NCI-H526 (cell line): ENCODE data around the gene IFNG.
"Not testable (repeated sequence)": the region's sequence is repeated elsewhere in the genome, so short reads cannot be mapped to it uniquely, and the experiment has no call there.

ENCODE experiments used
- DNase-seq, 2 experiments: peaks; one replicate each; lab custom pipeline; 2025; lab: John Stamatoyannopoulos, UW

The IFNG gene

DNA sequence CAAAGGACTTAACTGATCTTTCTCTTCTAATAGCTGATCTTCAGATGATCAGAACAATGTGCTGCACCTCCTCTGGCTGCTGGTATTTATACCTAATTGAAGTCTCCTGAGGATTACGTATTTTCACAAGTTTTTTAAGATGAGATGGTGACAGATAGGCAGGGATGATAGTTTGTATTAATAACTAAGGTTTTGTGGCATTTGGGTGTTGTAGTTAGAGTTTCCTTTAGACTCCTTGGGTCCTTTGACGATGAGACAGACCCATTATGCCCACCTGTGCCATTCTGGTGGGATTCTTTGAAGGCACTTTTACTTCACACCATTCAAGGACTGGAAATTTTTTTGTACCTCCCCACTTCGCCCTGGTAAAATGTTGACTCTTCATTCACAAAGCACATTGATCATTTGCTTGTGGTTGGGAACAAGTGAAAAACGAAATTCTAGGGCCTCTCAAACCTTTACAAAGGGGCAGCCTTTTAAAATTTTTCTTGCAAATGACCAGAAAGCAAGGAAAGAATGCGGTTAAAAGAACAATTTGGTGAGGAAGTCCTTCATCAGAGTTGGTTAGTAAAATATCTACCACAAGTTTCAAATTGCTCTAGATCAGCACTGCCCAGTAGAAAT, at the start of gene IFNG:
TSS of gene IFNG (minus strand) at position 60 of the 624 bp plus-strand sequence. CDS start 125 bp downstream, outside the sequence.
- no peak for DNase-seq

DNA sequence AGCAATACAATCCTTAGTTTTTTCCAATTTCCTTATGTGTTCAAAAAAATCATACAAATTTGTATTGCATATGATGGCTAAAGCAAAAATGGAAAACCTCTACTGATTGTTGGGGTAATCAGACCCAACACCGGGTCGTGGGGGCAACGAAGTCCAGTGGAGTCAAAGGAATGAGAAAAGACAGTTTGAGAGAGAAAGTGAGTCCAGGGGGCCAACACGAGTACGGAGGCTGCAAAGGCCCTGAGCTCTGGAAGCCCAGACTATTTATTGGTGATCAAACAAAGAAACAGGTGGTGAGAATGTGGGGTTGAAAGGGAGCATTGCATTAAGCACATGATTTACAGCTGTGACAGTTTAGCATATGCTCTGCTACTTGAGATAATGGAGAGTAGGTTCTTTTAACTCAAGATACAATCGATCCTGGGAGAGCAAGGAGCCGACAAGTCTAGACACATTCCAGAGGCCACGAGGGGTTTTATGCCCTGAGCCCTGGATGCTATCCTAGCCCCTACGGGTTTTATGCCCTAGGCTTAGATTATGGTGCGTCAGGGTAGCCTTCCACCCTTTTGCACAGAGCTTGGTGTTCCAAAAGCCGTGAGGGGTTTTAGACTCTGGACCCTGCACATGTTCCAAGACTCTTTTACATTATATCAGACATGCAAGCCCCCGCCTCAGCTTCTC, 49.6 kb upstream of the IFNG start:
- not testable (repeated sequence) for DNase-seq

DNA sequence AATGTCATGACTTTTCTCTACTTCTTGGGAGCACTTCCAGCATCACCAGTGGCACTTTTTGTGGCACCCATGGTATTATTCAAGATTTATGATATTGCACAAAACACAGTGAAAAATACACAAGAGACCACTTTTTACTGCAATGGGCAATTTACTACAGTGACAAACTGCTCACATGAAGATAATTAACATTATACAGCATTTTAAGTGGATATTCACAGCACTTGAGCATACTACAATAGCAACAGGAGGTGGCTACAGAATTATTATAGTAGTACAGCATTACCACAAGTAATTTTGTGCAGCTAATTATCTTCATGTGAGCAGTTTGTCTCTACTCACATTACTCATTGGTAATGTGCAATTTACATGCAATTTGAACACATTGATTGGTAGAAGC, 47.7 kb upstream of the IFNG start:
- no peak for DNase-seq

DNA sequence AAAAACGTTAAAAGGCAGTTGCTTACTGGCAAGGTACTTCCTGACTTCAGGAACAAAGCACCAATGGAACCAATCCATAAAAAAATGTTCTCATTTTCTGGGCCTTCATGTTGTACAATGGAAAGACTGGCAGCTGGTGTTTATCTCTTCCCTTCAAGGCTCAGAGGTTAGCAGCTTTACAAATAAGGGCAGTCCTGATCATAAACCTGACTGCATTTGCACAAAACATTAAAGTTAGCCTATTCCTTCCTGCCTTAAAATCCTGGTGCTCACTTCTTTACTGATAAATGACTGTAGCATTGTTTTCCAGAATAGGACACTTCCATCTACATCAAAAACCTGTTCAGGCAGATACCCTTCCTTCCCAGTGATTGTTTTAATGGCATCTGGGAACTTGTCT, 46.9 kb upstream of the IFNG start:
- no peak for DNase-seq

DNA sequence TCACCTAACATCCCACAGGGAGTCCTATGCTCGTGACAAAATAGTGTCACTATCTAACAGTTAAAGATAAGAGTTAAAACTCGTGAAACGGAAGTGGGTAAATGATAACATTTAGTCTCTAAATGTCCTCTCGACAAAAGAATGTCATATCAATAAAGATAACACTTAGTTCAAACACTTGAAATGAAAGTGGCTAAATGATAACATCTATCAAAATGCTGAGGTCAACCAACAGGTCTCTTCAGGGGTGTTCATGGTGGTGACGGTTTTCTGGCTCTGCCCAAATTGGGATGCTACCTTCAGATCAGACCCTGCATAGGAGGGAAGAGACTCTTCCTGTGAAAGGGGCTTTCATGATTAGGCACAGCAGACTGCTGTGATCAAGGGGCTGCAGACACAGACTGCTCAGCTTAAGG, 43.9 kb upstream of the IFNG start:
- DNase-seq, result no peak

DNA sequence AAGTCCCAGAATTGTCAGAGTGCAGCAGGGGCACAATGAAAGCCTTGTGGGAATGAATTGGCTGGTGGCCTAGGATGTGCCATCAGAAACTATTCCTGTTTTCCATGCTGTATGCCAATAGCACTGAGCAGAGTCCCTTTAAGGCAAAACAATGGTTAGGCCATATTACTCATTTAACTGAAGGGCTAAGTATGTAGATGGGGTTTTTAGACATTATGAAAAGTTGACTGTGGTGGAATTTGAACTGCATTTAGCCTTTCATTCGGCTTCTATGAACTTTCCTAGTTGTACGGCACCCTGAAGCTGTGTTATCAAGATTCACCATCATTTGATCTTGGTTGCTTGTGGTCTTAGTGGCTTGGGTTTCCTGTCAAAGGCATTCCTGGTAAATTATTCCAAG, 41.3 kb upstream of the IFNG start:
- no peak for DNase-seq

DNA sequence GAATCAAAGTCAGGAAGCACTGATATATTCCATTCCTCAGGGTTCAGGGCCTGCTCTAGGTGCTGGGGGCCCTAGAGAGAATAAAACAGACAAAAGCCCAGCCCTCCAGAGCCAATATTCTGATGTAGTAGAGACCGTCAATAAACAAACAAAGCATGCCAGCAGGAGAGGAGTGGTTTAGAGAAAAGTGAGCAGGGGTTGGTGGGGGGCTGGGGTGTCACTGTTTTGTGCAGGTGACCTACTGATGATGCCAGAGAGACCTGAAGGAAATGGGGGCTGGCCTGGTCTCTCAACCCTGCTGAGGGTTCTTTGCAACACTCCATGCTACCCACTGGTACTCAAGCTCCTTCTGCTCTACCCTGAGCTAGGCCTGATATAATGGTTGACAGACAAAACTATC, 39.6 kb upstream of the IFNG start:
- DNase-seq, result no peak

DNA sequence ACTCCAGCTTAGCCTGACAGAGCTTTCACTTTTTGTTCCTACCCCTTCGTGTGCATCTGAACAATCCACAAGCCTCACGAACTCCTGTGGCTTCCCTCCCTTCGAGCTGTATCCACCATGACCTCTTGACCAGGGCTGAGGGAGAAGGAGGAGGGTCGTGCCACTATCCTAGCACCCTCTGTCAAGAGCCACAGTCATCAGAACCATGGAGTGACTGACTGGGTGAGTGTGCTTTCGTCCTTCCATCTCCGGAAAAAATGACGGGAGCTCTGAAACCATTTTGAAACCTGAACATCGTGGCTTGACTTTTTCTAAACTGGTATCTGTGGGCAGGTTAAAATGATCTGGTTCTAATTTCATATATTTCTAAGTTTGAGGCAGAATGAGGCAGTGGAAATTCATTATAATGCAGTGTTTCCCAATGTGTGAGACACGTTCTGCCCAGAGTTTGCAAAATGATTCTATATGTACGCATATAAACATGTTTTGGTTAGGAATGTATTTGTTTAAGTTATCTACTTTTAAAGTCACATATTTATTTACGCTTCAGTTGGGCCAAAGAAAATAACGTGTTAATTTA, 39.1 kb upstream of the IFNG start:
- DNase-seq, result no peak

- no peak for DNase-seq
Observed at GRCh38 chr12:68190301-68190700, 30.8 kb upstream of the IFNG start.

DNA sequence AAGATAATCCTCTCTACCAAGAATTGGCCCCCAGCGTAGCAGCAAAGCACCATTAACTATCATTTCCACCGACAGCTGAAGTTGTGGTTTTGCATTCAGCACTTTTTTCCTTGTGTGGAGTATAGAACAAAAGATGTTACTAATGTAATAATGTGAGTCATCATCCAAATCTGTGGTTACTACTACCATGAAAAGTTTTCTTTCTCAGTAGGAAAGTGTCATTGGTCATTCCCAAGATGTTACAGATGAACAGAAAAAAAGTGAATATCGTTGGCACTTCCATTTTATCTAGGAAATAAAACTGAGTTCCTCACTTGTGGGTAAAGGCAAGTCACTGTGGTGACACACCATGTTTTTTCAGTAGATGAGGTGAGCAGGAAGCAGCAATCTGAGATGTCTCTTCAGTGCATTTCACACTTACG, 30.3 kb upstream of the IFNG start:
- no peak for DNase-seq

- DNase-seq, result no peak
Observed at GRCh38 chr12:68185598-68185997, 26.1 kb upstream of the IFNG start.

- DNase-seq, result no peak
Observed at GRCh38 chr12:68180792-68181744, 21.5 kb upstream of the IFNG start.

DNA sequence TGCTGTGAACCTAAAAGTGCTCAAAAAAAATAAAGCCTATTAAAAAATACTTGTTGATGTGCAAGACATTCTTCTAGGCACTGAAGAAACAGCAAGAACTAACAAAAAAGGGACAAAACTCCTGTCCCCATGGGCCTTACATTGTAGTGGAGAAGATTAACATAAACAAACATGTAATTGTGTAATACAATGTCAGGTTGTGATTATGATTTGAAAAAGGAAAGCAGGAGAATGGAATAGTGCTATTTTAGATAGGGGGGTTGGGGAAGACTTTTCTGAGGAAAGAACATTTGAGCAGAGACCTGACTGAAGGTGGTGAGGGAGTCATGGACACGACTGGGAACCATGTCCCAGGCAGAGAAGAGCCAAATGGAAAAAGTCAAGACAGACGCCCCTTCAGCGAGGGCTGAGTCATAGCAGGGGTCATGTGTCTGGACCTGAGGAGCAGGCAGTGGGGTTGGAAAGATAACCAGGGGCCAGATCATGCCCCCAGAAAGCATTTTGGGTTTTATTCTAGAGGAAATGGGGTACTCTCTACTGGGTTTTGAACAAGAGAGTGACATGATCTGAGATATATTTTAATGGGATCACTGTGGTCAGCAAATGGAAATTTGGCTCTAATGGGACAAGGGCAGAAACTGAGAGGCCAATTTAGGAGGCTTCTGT, 19.4 kb upstream of the IFNG start:
- no peak for DNase-seq

DNA sequence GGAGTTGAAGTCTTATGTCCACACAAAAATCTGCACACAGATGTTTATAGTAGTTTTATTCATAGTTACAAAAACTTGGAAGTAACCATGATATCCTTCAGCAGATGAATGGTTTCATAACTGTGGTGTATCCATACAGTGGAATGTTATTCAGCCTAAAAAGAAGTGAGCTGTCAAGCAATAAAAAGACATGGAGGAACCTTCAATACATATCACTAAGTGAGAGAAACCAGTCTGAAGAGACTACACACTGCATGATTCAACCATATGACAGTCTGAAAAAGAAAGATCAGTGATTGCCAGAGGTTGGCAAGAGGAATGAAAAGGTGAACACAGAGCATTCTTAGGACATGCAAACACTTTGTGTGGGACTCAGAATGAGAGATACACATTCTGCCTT, 18.6 kb upstream of the IFNG start:
- DNase-seq, result no peak

DNA sequence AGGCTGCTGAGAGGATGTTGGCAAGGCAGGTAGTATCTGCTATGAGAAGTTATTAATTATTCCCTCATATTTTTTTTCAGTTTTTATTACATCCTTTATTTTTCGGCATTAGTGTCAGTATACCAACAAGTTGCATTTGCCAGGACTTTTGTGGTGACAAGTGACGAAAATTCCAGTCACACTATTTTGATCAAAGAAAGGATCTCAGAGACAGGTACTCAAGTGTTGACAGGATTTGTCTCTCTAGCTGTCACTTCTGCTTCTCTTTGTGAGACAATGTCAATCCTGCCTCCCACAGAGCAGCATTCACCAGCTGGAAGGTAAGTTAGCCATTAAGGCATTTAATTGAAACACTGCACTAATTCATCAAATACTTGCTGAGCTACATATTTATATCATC, 18.0 kb upstream of the IFNG start:
- no peak for DNase-seq

DNA sequence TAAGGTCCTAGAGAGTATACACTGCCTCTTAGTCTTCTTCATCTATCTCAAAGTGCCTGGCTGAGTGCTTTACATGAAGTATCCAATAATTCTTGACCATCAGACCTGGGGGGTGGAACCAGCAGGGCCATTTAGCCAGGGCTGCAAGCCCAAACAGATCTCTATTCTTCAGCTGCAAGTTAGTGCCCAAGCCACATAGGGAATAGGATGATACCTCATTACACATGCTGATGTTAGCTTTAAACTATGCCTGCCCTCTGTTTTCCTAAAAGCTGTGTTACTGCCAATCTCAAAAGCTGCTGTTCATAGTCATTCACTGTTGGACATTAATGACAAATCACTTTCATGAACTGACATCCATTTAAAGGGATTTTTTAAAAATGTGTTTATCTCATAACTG, 16.7 kb upstream of the IFNG start:
- no peak for DNase-seq

- DNase-seq, result no peak
Observed at GRCh38 chr12:68175557-68176061, 16.1 kb upstream of the IFNG start.

DNA sequence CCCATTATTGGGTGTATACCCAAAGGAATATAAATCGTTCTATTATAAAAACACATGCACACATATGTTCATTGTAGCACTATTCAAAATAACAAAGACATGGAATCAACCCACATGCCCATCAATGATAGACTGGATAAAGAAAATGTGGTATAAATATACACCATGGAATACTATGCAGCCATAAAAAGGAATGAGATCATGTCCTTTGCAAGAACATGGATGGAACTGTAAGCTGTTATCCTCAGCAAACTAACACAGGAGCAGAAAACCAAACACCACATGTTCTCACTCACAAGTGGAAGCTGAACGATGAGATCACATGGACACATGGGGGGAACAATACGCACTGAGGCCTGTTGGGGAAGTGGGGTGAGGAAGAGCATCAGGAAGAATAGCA, 15.2 kb upstream of the IFNG start:
- DNase-seq, result not testable (repeated sequence)

DNA sequence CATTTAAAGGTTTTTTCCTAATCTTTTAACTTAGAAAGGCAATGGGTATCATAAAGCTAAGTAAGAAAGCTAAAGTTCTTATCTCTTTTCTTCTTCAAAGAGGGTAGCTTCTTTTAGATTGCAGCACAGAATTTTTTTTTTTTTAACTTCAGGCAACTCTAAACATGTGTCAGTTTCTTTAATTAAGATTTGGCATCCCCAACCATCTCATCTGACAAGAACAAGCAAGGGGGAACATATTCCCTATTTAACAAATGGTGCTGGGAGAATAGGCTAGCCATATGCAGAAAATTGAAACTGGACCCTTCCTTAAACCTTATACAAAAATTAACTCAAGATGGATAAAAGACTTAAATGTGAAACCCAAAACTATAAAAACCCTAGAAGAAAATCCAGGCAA, 14.3 kb upstream of the IFNG start:
- no peak for DNase-seq

DNA sequence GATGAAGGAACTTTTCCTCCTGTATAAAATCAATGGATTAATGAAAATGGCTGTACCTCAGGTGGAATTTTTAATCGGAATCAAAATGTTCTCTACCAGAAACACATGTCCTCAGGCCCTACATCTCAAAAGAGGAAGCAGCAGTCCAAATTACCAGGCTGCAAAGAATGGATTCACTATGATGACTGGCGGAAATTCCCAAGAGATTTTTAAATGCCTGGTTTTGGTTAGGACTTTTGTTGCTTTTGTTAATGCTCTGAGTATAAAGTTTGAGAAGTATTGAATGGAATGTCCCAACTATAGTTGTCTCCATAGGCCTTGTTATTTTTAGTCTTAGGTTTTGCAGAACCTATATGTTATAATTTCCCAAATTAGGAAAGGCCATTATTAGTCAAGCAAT, 11.2 kb upstream of the IFNG start:
- DNase-seq, result no peak

- no peak for DNase-seq
Observed at GRCh38 chr12:68169213-68169889, 9.8 kb upstream of the IFNG start.
